ENCODE measurements around the gene PCID2. TPM values are rescaled to one million over a fixed set of nuclear protein-coding genes. Genes with fewer than 3 reads are reported as not detected.

PCID2 gene
- total and polyA plus RNA-seq, 2 donors (not counting 1 experiment from before 2014, with no cell fraction given), result 52.2 to 61.1 TPM

- CTCF ChIA-PET, result no interaction called here
- H3K4me3 Mint-ChIP-seq, result peak overlapping the region; percentile 88
- peak overlapping the region; percentile 81 for H3K4me2 ChIP-seq (replicated peaks; ENCODE audit: low read depth, low read length, poor library complexity, severe bottlenecking)
- no peaks in the 10 kb centered on the region for H3K9me3 ChIP-seq (ENCODE audit: control extremely low read depth in 1 of 3, control insufficient read depth in 2 of 3, insufficient read depth in 1 of 3, low read length in 2 of 3)
- peaks cover 12 to 24% of the 10 kb centered on the region in 2 donors for H3K4me1 ChIP-seq (ENCODE audit: control insufficient read depth in 2 of 2, insufficient read depth in 2 of 2, low read length in 2 of 2)
- H3K79me2 ChIP-seq (ENCODE audit: control insufficient read depth, insufficient read depth, low read length), result peaks cover 83% of the 10 kb centered on the region
- TF ChIP-seq EZH2 (IDR thresholded peaks at IDR 0.05; ENCODE audit: borderline replicate concordance, insufficient read depth, low read depth, low read length, poor library complexity, severe bottlenecking) (no peak), CTCF (IDR thresholded peaks at IDR 0.05) (no peak)
- H2AFZ ChIP-seq (ENCODE audit: insufficient read depth, low read depth, low read length, poor library complexity, severe bottlenecking), result peak overlapping the region; percentile 75
- ATAC-seq (ENCODE audit: low read depth) (peak; percentile 43), DNase-seq (peak; percentile 87)
- H3K27me3 ChIP-seq (replicated peaks in 1 of 4; ENCODE audit: control extremely low read depth in 1 of 4, control insufficient read depth in 3 of 4, insufficient read depth in 4 of 4, low read length in 3 of 4), result no peaks in the 10 kb centered on the region
- POLR2A ChIA-PET, result interaction anchor here (2.4 kb wide), 1 partner anchor 87 kb away, joined by 12 read pairs; the partner anchor contains the start of gene LAMP1
- H3K27ac ChIP-seq (ENCODE audit: low read length in 2 of 2), result peak overlapping the region; percentile 26 to 74
- intact Hi-C loops (cut with micrococcal nuclease), result loop anchor here (2.0 to 5.0 kb wide), 3 partner anchors 267 to 318 kb away; partner anchors contain the start of gene DCUN1D2
- H3K27ac Mint-ChIP-seq, result peak overlapping the region; percentile 89
- peaks cover 58% of the 10 kb centered on the region for H4K20me1 ChIP-seq (ENCODE audit: control insufficient read depth, insufficient read depth, low read length, poor library complexity, severe bottlenecking)
- WGBS (ENCODE audit: insufficient coverage), result under 1% methylated on average over 62 of the region's 67 CpGs
- H3K4me1 Mint-ChIP-seq, result peaks cover 57% of the 10 kb centered on the region
- H3K4me3 ChIP-seq (ENCODE audit: control extremely low read depth in 1 of 5, extremely low read depth in 1 of 5, insufficient read depth in 1 of 5, low read depth in 2 of 5, low read length in 4 of 5), result peak overlapping the region; percentile 22 to 76 (median 65)
- peaks cover 0 to 11% of the 10 kb centered on the region in 2 experiments for H3K36me3 ChIP-seq (replicated peaks in 1 of 2; ENCODE audit: control extremely low read depth in 1 of 2, control insufficient read depth in 1 of 2, extremely low read depth in 1 of 2, insufficient read depth in 2 of 2, low read length in 1 of 2)
- H3K27me3 Mint-ChIP-seq, result no peaks in the 10 kb centered on the region
- H3K9me3 Mint-ChIP-seq (ENCODE audit: insufficient read depth), result no peaks in the 10 kb centered on the region
- H3K9ac ChIP-seq (ENCODE audit: low read length), result peak overlapping the region; percentile 80
These were observed 1.4 kb upstream of the PCID2 start for GRCh38 chr13:113209759-113210421.

GRCh38 chr13:113209336-113209758 lies 878 bp upstream of the PCID2 start, which contains the start of gene CUL4A:
CUL4A (plus strand) TSS chr13:113209613; CDS start chr13:113209628, 15 bp downstream.
- Mint-ChIP-seq H3K4me3 (peak within 1 kb of the TSS; percentile 88), H3K9me3 (ENCODE audit: insufficient read depth) (no peaks in the 10 kb centered on the region), H3K4me1 (peaks cover 58% of the 10 kb centered on the region), H3K27ac (peak within 1 kb of the TSS; percentile 91), H3K27me3 (no peaks in the 10 kb centered on the region)
- H3K9me3 ChIP-seq (ENCODE audit: control extremely low read depth in 1 of 3, control insufficient read depth in 2 of 3, insufficient read depth in 1 of 3, low read length in 2 of 3), result no peaks in the 10 kb centered on the region
- peaks cover 0 to 12% of the 10 kb centered on the region in 2 experiments for H3K36me3 ChIP-seq (replicated peaks in 1 of 2; ENCODE audit: control extremely low read depth in 1 of 2, control insufficient read depth in 1 of 2, extremely low read depth in 1 of 2, insufficient read depth in 2 of 2, low read length in 1 of 2)
- ChIA-PET POLR2A (interaction anchor here (0.6 to 2.4 kb wide), 2 partner anchors 88 to 1072 kb away, joined by 3 to 12 read pairs; partner anchors contain the start of genes LAMP1 and UPF3A), CTCF (interaction anchor here (2.0 kb wide), 1 partner anchor 185 kb away, joined by 5 read pairs; no protein-coding TSS in a partner anchor)
- H2AFZ ChIP-seq (ENCODE audit: insufficient read depth, low read depth, low read length, poor library complexity, severe bottlenecking), result peak within 1 kb of the TSS; percentile 86
- H3K27me3 ChIP-seq (replicated peaks in 1 of 4; ENCODE audit: control extremely low read depth in 1 of 4, control insufficient read depth in 3 of 4, insufficient read depth in 4 of 4, low read length in 3 of 4), result no peaks in the 10 kb centered on the region
- H3K4me2 ChIP-seq (replicated peaks; ENCODE audit: low read depth, low read length, poor library complexity, severe bottlenecking), result peak within 1 kb of the TSS; percentile 81
- intact Hi-C loops (cut with micrococcal nuclease), result loop anchor here (2.0 to 5.0 kb wide), 3 partner anchors 267 to 317 kb away; partner anchors contain the start of gene DCUN1D2
- no peak for TF ChIP-seq CTCF (IDR thresholded peaks at IDR 0.05)
- TF ChIP-seq EZH2 (IDR thresholded peaks at IDR 0.05; ENCODE audit: borderline replicate concordance, insufficient read depth, low read depth, low read length, poor library complexity, severe bottlenecking), result no peak
- H3K4me3 ChIP-seq (ENCODE audit: control extremely low read depth in 1 of 5, extremely low read depth in 1 of 5, insufficient read depth in 1 of 5, low read depth in 2 of 5, low read length in 4 of 5), result peak within 1 kb of the TSS; percentile 72 to 88 (median 74)
- H3K27ac ChIP-seq (ENCODE audit: low read length in 2 of 2), result peak within 1 kb of the TSS; percentile 95 to 97
- H3K9ac ChIP-seq (ENCODE audit: low read length), result peak within 1 kb of the TSS; percentile 80
- H4K20me1 ChIP-seq (ENCODE audit: control insufficient read depth, insufficient read depth, low read length, poor library complexity, severe bottlenecking), result peaks cover 58% of the 10 kb centered on the region
- peaks cover 12 to 24% of the 10 kb centered on the region in 2 donors for H3K4me1 ChIP-seq (ENCODE audit: control insufficient read depth in 2 of 2, insufficient read depth in 2 of 2, low read length in 2 of 2)
- WGBS (ENCODE audit: insufficient coverage), result under 1% methylated on average over 66 of the region's 66 CpGs
- peaks cover 83% of the 10 kb centered on the region for H3K79me2 ChIP-seq (ENCODE audit: control insufficient read depth, insufficient read depth, low read length)
- DNase-seq (peak; percentile 85), ATAC-seq (ENCODE audit: low read depth) (peak; percentile 63)
